ENCODE measurements around the gene TXNRD1. TPM values are rescaled to one million over a fixed set of nuclear protein-coding genes. Genes with fewer than 3 reads are reported as not detected.
"Not testable (repeated sequence)": the region's sequence is repeated elsewhere in the genome, so short reads cannot be mapped to it uniquely, and the experiment has no call there.

The TXNRD1 gene
- polyA plus RNA-seq, 1 experiment = 673 TPM

DNA sequence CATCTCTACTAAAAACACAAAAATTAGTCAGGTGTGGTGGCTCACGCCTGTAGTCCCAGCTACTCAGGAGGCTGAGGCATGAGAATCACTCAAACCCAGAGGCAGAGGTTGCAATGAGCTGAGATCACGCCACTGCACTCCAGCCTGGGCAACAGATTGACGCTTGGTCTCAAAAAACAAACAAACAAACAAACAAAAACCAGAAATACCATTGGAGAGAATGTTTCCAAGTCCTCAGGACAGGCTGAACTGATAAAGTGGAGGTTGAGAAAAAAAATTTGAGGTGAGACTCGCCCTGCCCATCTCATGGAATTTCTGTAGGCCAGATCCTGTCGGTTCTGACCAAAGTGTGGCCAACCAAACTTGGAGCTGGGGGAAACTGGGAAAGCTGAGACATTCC is 47.0 kb upstream of the TXNRD1 start:
- H3K9me3 ChIP-seq (ENCODE audit: control insufficient read depth, insufficient read depth, low read length) = peaks cover 4% of the 10 kb centered on the region; the same call in 1 of the 2 replicates
- CTCF ChIA-PET = no interaction called here
- TF ChIP-seq, protein P1, sequence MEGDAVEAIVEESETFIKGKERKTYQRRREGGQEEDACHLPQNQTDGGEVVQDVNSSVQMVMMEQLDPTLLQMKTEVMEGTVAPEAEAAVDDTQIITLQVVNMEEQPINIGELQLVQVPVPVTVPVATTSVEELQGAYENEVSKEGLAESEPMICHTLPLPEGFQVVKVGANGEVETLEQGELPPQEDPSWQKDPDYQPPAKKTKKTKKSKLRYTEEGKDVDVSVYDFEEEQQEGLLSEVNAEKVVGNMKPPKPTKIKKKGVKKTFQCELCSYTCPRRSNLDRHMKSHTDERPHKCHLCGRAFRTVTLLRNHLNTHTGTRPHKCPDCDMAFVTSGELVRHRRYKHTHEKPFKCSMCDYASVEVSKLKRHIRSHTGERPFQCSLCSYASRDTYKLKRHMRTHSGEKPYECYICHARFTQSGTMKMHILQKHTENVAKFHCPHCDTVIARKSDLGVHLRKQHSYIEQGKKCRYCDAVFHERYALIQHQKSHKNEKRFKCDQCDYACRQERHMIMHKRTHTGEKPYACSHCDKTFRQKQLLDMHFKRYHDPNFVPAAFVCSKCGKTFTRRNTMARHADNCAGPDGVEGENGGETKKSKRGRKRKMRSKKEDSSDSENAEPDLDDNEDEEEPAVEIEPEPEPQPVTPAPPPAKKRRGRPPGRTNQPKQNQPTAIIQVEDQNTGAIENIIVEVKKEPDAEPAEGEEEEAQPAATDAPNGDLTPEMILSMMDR (IDR thresholded peaks at IDR 0.05; ENCODE audit: low read depth, low read length) = no peak
- no peaks in the 10 kb centered on the region for H3K27me3 ChIP-seq (ENCODE audit: control insufficient read depth, insufficient read depth, low read length)
- DNase-seq (ENCODE audit: low read depth, low spot score) = no peak
- POLR2A ChIA-PET = no interaction called here
- no peak overlapping the region for H3K4me3 ChIP-seq (ENCODE audit: low read depth, low read length)
- H3K27ac ChIP-seq (ENCODE audit: low read depth, low read length) = no peak overlapping the region

DNA sequence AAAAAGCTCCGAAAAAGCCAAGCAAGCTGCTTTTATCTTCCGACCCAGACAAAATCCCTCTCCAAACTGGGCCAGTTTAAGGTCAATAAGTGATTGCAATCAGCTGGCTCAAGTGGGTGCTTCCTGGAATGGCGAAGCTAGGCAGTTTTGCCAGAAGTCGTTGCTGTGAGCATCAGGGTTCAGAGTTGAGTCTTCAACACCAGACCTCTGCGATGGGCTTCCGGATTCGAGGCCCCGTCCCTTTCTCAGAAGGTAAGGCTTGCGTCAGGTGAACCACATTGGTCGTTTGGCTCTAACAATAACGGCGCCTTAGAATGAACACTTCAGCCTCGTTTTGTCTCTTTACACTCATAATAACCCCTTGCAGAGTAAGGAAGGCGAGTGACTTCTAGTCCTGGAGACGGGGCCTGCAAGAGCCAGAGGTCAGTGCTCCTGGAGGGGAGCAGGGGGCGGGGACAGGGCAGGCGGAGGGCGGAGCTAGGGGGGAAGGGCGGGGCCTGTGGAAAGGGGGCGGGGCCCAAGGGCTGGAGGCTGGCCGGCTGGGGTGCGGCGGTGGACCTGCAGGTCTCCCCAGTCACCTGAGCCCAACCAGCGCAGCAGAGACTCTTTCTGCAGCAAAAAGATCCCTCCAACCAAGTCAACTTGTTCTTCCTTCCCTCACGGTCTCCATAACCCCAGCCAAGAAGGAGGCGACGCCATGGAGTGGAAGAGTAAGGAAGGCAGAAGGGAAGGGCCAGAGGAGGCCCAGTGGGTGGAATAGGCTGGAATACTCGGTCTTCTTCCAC is 43.6 kb upstream of the TXNRD1 start:
- Histone ChIP-seq H3K4me3 (ENCODE audit: low read depth, low read length) (no peak overlapping the region), H3K27ac (ENCODE audit: low read depth, low read length) (no peak overlapping the region), H3K9me3 (ENCODE audit: control insufficient read depth, insufficient read depth, low read length) (peaks cover 4% of the 10 kb centered on the region; the same call in 1 of the 2 replicates), H3K27me3 (ENCODE audit: control insufficient read depth, insufficient read depth, low read length) (no peaks in the 10 kb centered on the region)
- TF ChIP-seq, protein P1 (IDR thresholded peaks at IDR 0.05; ENCODE audit: low read depth, low read length) = no peak
- no peak for DNase-seq (ENCODE audit: low read depth, low spot score)
- ChIA-PET POLR2A (no interaction called here), CTCF (interaction anchor here (0.6 kb wide), 1 partner anchor 97 kb away, joined by 4 read pairs; no protein-coding TSS in a partner anchor)

DNA sequence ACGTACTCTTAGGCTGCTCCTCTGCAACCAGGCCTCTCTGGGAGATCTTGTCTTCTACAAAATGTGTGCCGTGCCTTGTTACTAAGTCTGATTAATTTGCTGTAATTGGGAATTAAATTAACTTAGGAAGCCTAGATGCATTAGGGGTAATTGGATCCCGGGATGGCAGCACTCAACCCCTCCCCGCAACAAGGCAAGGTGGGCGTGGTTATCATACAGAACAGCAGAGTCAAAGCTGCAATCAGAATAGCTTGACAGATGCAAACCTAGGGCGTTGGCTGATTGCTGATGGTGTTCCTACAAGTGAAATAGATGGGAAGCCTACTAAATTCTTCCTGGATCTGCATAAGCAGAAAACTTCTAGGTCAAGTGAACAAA is 43.0 kb upstream of the TXNRD1 start:
- TF ChIP-seq, protein P1 (IDR thresholded peaks at IDR 0.05; ENCODE audit: low read depth, low read length) = no peak
- CTCF ChIA-PET = no interaction called here
- Histone ChIP-seq H3K27me3 (ENCODE audit: control insufficient read depth, insufficient read depth, low read length) (no peaks in the 10 kb centered on the region), H3K27ac (ENCODE audit: low read depth, low read length) (no peak overlapping the region), H3K9me3 (ENCODE audit: control insufficient read depth, insufficient read depth, low read length) (peaks cover 4% of the 10 kb centered on the region; the same call in 1 of the 2 replicates), H3K4me3 (ENCODE audit: low read depth, low read length) (no peak overlapping the region)
- POLR2A ChIA-PET = no interaction called here
- DNase-seq (ENCODE audit: low read depth, low spot score) = no peak

DNA sequence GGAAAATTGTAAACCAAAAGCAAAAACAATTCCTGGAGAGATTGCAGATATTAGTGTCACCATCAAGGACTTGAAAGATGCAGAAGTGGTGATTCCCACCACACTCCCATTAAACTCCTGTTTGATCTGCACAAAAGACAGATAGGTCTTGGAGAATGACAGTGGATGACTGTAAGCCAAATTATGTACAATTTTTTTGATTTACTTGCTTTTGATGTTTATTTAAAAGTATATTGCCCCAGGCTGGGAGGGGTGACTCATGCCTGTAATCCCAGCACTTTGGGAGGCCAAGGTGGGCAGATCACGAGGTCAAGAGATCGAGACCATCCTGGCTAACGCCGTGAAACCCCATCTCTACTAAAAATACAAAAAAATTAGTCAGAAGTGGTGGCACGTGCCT is 41.8 kb upstream of the TXNRD1 start:
- DNase-seq (ENCODE audit: low read depth, low spot score); H3K9me3 ChIP-seq (ENCODE audit: control insufficient read depth, insufficient read depth, low read length); H3K27me3 ChIP-seq (ENCODE audit: control insufficient read depth, insufficient read depth, low read length); POLR2A ChIA-PET; H3K27ac ChIP-seq (ENCODE audit: low read depth, low read length); CTCF ChIA-PET; H3K4me3 ChIP-seq (ENCODE audit: low read depth, low read length): not testable (repeated sequence)

DNA sequence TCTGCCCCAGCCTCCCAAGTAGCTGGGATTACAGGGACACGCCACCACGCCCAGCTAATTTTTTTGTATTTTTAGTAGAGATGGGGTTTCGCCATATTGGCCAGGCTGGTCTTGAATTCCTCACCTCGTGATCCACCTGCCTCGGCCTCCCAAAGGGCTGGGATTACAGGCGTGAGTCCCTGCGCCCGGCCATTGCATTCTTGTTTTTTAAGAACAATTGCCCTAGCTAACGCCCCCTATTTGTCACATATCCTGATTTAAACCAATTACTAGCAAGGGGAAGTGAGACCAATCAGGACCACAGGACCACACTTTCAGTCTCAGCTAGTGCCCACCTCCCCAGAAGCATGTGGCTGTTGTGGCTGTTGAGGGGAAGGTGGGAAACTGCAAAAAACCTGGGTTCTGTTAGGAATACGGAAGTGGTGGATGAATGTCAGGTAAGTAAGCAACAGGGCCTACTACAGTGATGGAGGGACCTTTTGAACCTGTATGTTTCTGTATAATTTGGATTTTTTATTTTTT is 39.8 kb upstream of the TXNRD1 start:
- Histone ChIP-seq H3K27ac (ENCODE audit: low read depth, low read length) (no peak overlapping the region), H3K4me3 (ENCODE audit: low read depth, low read length) (no peak overlapping the region), H3K27me3 (ENCODE audit: control insufficient read depth, insufficient read depth, low read length) (no peaks in the 10 kb centered on the region), H3K9me3 (ENCODE audit: control insufficient read depth, insufficient read depth, low read length) (peaks cover 4% of the 10 kb centered on the region; the same call in 1 of the 2 replicates)
- TF ChIP-seq, protein P1 (IDR thresholded peaks at IDR 0.05; ENCODE audit: low read depth, low read length) = no peak
- CTCF ChIA-PET = no interaction called here
- POLR2A ChIA-PET = interaction anchor here (0.7 kb wide), 1 partner anchor 72 kb away, joined by 3 read pairs; no protein-coding TSS in a partner anchor
- DNase-seq (ENCODE audit: low read depth, low spot score) = no peak
